Gastroesophageal sphincter (tissue), 4 donors: ENCODE results near the gene MRPL51. TPM values are rescaled to one million over a fixed set of nuclear protein-coding genes. Genes with fewer than 3 reads are reported as not detected.
A peak's percentile ranks its signal among the peaks of the same experiment; 100 is the strongest.

ENCODE experiments used
- ATAC-seq: fragments of 150-250 bp; one replicate; pipeline ENCODE4 v1.9.1; 2016; ENCODE audit warnings: mild to moderate bottlenecking, moderate library complexity
- H3K27ac ChIP-seq, 4 donors: fragments of 200-600 bp; sonication (generic) in 3 of 4; 1 replicate in 3 of 4; 2 replicates in 1 of 4; pipeline ENCODE4 v1.5.1; 2016 to 2019
- H3K27me3 ChIP-seq: fragments of 200-600 bp; sonication (generic); one replicate; pipeline ENCODE4 v1.5.1; 2019
- H3K36me3 ChIP-seq, 2 donors: fragments of 200-600 bp; sonication (generic); one replicate each; pipeline ENCODE4 v1.5.1; 2019; ENCODE audit warnings: control low read depth in 1 of 2
- H3K4me1 ChIP-seq, 3 donors: fragments of 200-600 bp; sonication (generic); 1 replicate in 2 of 3; 2 replicates in 1 of 3; pipeline ENCODE4 v1.5.1; 2016 to 2019; ENCODE audit warnings: control low read depth in 2 of 3
- H3K4me3 ChIP-seq, 2 donors: fragments of 200-600 bp; sonication (generic); one replicate each; pipeline ENCODE4 v1.5.1; 2019; ENCODE audit warnings: mild to moderate bottlenecking in 1 of 2, moderate library complexity in 1 of 2
- H3K9me3 ChIP-seq, 3 donors: fragments of 200-600 bp; sonication (generic); one replicate each; pipeline ENCODE4 v1.5.1; 2017 to 2019; ENCODE audit warnings: control low read depth in 2 of 3
- EP300 ChIP-seq: sonication (generic); formaldehyde crosslinking; IDR thresholded peaks from one replicate; pipeline ENCODE4 v1.6.1; 2017; ENCODE audit warnings: antibody characterized with exemption, mild to moderate bottlenecking
- POLR2A ChIP-seq, 2 donors: fragments of 450-650 bp; IDR thresholded peaks; one replicate each; pipeline ENCODE4 v1.6.1; 2017; ENCODE audit warnings: antibody characterized with exemption in 2 of 2, mild to moderate bottlenecking in 2 of 2, moderate library complexity in 1 of 2
- POLR2AphosphoS5 ChIP-seq: sonication (generic); formaldehyde crosslinking; IDR thresholded peaks from one replicate; pipeline ENCODE4 v1.6.1; 2017; ENCODE audit warnings: antibody characterized with exemption
- WGBS, 2 donors: methylation state at CpG; one replicate each; pipeline ENCODE4 v1.1.5; 2018; ENCODE audit warnings: low coverage in 1 of 2; 5-methylcytosine and 5-hydroxymethylcytosine counted together
- total RNA-seq, 4 donors: library from RNA; depleted of rRNA; stranded (reverse); fragments of >200 nt; gene quantifications; one replicate each; pipeline ENCODE4 v1.1.0, GENCODE V29; 2016
- TF ChIP-seq, protein P1 (sequence below), 4 experiments: fragments of 200-600 bp in 2 of 4; fragments of 450-650 bp in 2 of 4; sonication (generic) in 1 of 4; IDR thresholded peaks; one replicate each; pipeline ENCODE4 v1.5.1; 2017 to 2019; ENCODE audit warnings: antibody characterized with exemption in 4 of 4, mild to moderate bottlenecking in 2 of 4, moderate library complexity in 2 of 4

MRPL51 gene
- total RNA-seq, 4 donors from 2014 or later: 51.0 to 99.3 (median 66.0) TPM

DNA sequence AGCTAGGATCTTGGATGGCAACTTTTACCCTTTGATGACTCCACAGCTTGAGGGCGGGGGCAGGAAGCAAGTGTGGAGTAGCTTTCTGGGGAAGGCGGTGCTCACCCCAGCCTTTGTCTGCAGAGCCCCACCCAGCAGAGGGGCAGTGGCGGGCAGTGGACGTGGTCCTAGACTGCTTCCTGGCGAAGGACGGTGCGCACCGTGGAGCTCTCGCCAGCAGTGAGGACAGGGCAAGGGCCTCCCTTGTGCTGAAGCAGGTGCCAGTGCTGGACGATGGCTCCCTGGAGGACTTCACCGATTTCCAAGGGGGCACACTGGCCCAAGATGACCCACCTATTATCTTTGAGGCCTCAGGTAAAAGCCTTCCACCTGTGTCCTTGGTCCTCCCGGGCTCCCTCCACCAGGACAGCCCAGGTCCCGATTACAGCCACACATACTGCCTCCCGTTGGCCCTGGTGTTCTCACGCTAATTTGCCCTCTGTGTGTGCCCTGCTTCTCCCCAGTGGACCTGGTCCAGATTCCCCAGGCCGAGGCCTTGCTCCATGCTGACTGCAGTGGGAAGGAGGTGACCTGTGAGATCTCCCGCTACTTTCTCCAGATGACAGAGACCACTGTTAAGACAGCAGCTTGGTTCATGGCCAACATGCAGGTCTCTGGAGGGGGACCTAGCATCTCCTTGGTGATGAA is 40.0 kb downstream of the MRPL51 start:
- Histone ChIP-seq H3K4me1 (peaks cover 3 to 49% (median 16%) of the 10 kb centered on the region in 3 donors), H3K27me3 (no peaks in the 10 kb centered on the region), H3K36me3 (peaks cover 0 to 45% of the 10 kb centered on the region in 2 donors), H3K9me3 (no peaks in the 10 kb centered on the region), H3K4me3 (peak overlapping the region; percentile 63 to 72), H3K27ac (peak overlapping the region; percentile 83 to 98 (median 95))
- no peak for ATAC-seq
- WGBS, 2 donors: 40 to 41% methylated on average over 7 to 9 of the region's 17 CpGs
- TF ChIP-seq, protein P1, sequence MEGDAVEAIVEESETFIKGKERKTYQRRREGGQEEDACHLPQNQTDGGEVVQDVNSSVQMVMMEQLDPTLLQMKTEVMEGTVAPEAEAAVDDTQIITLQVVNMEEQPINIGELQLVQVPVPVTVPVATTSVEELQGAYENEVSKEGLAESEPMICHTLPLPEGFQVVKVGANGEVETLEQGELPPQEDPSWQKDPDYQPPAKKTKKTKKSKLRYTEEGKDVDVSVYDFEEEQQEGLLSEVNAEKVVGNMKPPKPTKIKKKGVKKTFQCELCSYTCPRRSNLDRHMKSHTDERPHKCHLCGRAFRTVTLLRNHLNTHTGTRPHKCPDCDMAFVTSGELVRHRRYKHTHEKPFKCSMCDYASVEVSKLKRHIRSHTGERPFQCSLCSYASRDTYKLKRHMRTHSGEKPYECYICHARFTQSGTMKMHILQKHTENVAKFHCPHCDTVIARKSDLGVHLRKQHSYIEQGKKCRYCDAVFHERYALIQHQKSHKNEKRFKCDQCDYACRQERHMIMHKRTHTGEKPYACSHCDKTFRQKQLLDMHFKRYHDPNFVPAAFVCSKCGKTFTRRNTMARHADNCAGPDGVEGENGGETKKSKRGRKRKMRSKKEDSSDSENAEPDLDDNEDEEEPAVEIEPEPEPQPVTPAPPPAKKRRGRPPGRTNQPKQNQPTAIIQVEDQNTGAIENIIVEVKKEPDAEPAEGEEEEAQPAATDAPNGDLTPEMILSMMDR (IDR thresholded peaks at IDR 0.05): no peak
- TF ChIP-seq POLR2A (IDR thresholded peaks at IDR 0.05) (no peak), EP300 (no peak), POLR2AphosphoS5 (no peak)

DNA sequence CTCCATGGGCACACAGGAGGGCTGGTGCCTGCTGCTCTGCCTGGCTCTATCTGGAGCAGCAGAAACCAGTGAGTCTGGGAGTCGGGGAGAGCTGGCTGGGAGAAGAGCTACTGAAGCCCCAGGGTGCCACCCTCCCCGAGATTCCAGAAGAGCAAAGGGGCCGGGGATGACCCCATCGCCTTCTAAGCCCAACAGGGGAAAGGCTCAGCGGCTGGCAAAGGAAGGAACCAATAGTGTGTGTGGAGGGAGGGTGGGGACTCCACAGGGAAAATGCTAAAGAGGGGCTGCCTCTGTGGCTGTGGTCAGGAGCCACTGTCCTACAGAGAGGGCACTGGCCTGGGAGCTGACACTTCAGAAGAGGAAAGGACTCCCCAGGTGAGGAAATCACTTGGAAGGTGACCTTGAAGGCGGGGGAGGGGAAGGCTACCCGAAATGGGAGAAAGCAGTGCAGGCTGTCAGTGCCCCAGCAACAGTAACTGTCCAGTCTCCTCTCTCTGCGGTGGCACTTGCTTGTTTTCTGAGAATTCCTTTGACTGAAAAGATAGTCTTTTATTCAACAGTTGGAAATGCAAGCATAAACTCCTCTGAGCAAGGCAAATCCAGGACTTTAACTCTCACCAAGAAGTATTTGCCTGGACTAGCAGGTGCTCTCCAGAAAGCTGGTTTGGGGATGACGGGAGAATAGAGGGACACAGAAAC is 40.7 kb downstream of the MRPL51 start:
- TF ChIP-seq EP300 (no peak), POLR2AphosphoS5 (no peak), POLR2A (IDR thresholded peaks at IDR 0.05) (no peak)
- TF ChIP-seq, protein P1 (IDR thresholded peaks at IDR 0.05): no peak
- no peaks in the 10 kb centered on the region for H3K27me3 ChIP-seq
- 3 to 8% methylated on average over 4 to 6 of the region's 9 CpGs for whole genome bisulfite sequencing, 2 donors
- H3K27ac ChIP-seq: peak overlapping the region; percentile 83 to 98 (median 95)
- H3K4me3 ChIP-seq: peak overlapping the region; percentile 63 to 72
- H3K36me3 ChIP-seq: peaks cover 0 to 45% of the 10 kb centered on the region in 2 donors
- no peaks in the 10 kb centered on the region for H3K9me3 ChIP-seq
- ATAC-seq: peak; percentile 10
- peaks cover 3 to 49% (median 16%) of the 10 kb centered on the region in 3 donors for H3K4me1 ChIP-seq

DNA sequence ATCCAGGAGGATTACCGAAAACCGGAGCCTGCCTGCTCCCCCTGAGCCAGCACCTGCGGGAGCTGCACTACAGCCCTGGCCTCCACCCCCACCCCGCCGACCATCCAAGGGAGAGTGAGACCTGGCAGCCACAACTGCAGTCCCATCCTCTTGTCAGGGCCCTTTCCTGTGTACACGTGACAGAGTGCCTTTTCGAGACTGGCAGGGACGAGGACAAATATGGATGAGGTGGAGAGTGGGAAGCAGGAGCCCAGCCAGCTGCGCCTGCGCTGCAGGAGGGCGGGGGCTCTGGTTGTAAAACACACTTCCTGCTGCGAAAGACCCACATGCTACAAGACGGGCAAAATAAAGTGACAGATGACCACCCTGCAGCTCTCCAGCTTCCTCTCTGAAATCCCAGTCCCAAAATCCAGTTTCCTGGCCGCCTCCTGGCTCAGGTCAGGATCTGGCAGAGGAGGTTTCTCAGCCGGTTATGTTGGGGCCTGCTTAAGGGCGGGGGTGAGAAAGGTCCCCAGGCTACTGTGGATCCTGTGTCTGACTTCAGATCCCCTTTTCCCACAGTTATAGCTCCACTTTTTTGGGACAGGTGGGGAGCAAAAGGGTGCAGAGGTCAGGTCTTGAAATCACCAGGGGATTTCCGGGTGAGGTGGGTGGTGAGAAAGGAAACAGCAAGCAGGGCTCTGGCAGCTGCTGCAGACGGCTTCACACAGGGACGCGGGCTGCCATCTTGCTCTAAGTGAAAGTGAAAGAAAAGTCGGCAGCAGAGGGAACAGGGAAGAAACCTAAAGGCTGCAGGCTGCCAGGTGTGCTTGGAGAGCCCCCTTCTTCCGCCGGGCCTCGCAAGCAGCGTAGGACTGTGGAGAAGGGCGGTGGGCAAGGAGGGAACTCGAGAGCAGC is 41.5 kb downstream of the MRPL51 start, which contains the start of gene TAPBPL:
TSS of gene TAPBPL (plus strand) at position 695 of the 897 bp plus-strand sequence. CDS start 207 bp downstream, outside the sequence.
- H3K27me3 ChIP-seq: no peaks in the 10 kb centered on the region
- peaks cover 0 to 45% of the 10 kb centered on the region in 2 donors for H3K36me3 ChIP-seq
- 0% methylated on average over 2 to 12 of the region's 27 CpGs for WGBS, 2 donors
- peak; percentile 91 for ATAC-seq
- H3K4me3 ChIP-seq: peak within 1 kb of the TSS; percentile 63 to 72
- no peaks in the 10 kb centered on the region for H3K9me3 ChIP-seq
- TF ChIP-seq POLR2AphosphoS5: peak; percentile 67
- peak; percentile 36 to 57 for TF ChIP-seq POLR2A (IDR thresholded peaks at IDR 0.05)
- TF ChIP-seq EP300: no peak
- peaks cover 3 to 49% (median 16%) of the 10 kb centered on the region in 3 donors for H3K4me1 ChIP-seq
- peak within 1 kb of the TSS; percentile 83 to 98 (median 95) for H3K27ac ChIP-seq

DNA sequence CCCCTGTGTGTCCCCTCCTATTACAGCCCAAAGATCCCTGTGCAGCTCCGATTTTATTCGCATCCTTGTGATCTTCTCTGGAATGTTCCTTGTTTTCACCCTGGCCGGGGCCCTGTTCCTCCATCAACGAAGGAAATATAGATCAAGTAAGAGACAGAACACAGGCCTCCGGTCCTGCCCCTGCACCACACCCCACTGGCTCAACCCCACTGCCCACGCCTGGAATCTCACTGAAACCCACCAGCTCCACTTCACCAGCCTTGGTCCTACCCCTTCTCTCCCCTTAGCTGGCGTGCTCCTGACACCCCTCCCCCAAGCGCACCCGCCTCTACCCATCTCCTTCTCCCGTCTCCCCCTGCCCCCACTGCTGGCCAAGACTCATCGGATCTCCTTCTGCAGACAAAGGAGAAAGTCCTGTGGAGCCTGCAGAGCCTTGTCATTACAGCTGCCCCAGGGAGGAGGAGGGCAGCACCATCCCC is 42.2 kb downstream of the MRPL51 start:
- no peak for ATAC-seq
- Histone ChIP-seq H3K9me3 (no peaks in the 10 kb centered on the region), H3K4me1 (peaks cover 3 to 49% (median 16%) of the 10 kb centered on the region in 3 donors), H3K4me3 (peak overlapping the region; percentile 63 to 72), H3K27ac (peak overlapping the region; percentile 83 to 98 (median 95)), H3K36me3 (peaks cover 0 to 49% of the 10 kb centered on the region in 2 donors), H3K27me3 (no peaks in the 10 kb centered on the region)
- 6 to 7% methylated on average over 6 of the region's 11 CpGs for WGBS, 2 donors
- TF ChIP-seq POLR2AphosphoS5 (no peak), POLR2A (IDR thresholded peaks at IDR 0.05) (no peak), EP300 (no peak)
- TF ChIP-seq, protein P1 (IDR thresholded peaks at IDR 0.05): no peak
